HL-60 (cell line): ENCODE measurements around the gene ITGB2.

Experiments
- DNase-seq, 2 experiments: peaks; one replicate each; pipeline ENCODE4 v3.0.0-alpha.2; 2010 to 2020; ENCODE audit warnings: low read depth in 1 of 2, low spot score in 1 of 2
- H3K27ac ChIP-seq: fragments of 250-450 bp; sonication (Bioruptor Pico); replicated peaks from 2 replicates; pipeline ENCODE4 v1.5.1; 2020; ENCODE audit warnings: mild to moderate bottlenecking, moderate library complexity
- H3K27me3 ChIP-seq: fragments of 250-450 bp; sonication (Bioruptor Pico); 2 replicates; pipeline ENCODE4 v1.5.1; 2021; ENCODE audit warnings: mild to moderate bottlenecking, moderate library complexity; ENCODE audit not compliant: insufficient read depth, poor library complexity, severe bottlenecking
- H3K4me3 ChIP-seq: replicated peaks from 2 replicates; pipeline ENCODE4 v1.5.1; 2011; ENCODE audit warnings: mild to moderate bottlenecking, control low read depth, low read length; ENCODE audit not compliant: insufficient read depth
- CTCF ChIP-seq: IDR thresholded peaks from one replicate; pipeline ENCODE4 v1.5.1; 2011; ENCODE audit warnings: low read length, control low read depth, inconsistent platforms; ENCODE audit not compliant: insufficient read depth
- GABPA ChIP-seq: IDR thresholded peaks from 2 replicates; pipeline ENCODE4 v1.6.1; 2012; ENCODE audit warnings: low read depth
- POLR2AphosphoS5 ChIP-seq: IDR thresholded peaks from 2 replicates; pipeline ENCODE4 v1.6.1; 2012; ENCODE audit warnings: low read depth
- REST ChIP-seq: IDR thresholded peaks from 2 replicates; pipeline ENCODE4 v1.6.1; 2012; ENCODE audit warnings: low read depth; ENCODE audit not compliant: insufficient replicate concordance
- SPI1 ChIP-seq: IDR thresholded peaks from 2 replicates; pipeline ENCODE4 v1.6.1; 2012; ENCODE audit warnings: low read depth, mild to moderate bottlenecking, borderline replicate concordance

The ITGB2 gene

GRCh38 chr21:44912158-44912473, 8.6 kb downstream of the ITGB2 start:
- Histone ChIP-seq H3K4me3 (no peak overlapping the region), H3K27me3 (no peaks in the 10 kb centered on the region), H3K27ac (peak overlapping the region; percentile 51)
- DNase-seq, result no peak
- TF ChIP-seq POLR2AphosphoS5 (no peak), GABPA (no peak), REST (no peak), SPI1 (no peak), CTCF (no peak)

GRCh38 chr21:44911384-44912157, 9.1 kb downstream of the ITGB2 start:
- Histone ChIP-seq H3K27ac (peak overlapping the region; percentile 51), H3K27me3 (no peaks in the 10 kb centered on the region), H3K4me3 (no peak overlapping the region)
- TF ChIP-seq CTCF (peak; percentile 18), GABPA (no peak), POLR2AphosphoS5 (0 out of 2 replicates have a peak, but pooled peaks have one; percentile 28)
- DNase-seq, result peak in 1 of 2 experiments; percentile 20

GRCh38 chr21:44911068-44911383, 9.7 kb downstream of the ITGB2 start:
- H3K4me3 ChIP-seq, result no peak overlapping the region
- DNase-seq, result no peak
- TF ChIP-seq GABPA (no peak), SPI1 (no peak), POLR2AphosphoS5 (peak; percentile 35; the same call in 1 of the 2 replicates), REST (no peak), CTCF (no peak)
- H3K27ac ChIP-seq, result peak overlapping the region; percentile 51; the same call in 1 of the 2 replicates
- H3K27me3 ChIP-seq, result no peaks in the 10 kb centered on the region
